Sigmoid colon (tissue), 7 donors: ENCODE measurements around the gene PCK2. TPM values are rescaled to one million over a fixed set of nuclear protein-coding genes. Genes with fewer than 3 reads are reported as not detected.
A peak's percentile ranks its signal among the peaks of the same experiment; 100 is the strongest.

Experiments
- DNase-seq: peaks from one replicate; pipeline ENCODE4 v3.0.0-alpha.2; 2019
- H3K27ac ChIP-seq, 4 donors: fragments of 200-600 bp; sonication (generic); one replicate each; pipeline ENCODE4 v1.5.1; 2016 to 2019; ENCODE audit warnings: mild to moderate bottlenecking in 1 of 4
- H3K27me3 ChIP-seq, 3 donors: fragments of 200-600 bp; sonication (generic); one replicate each; pipeline ENCODE4 v1.5.1; 2019; ENCODE audit warnings: mild to moderate bottlenecking in 1 of 3
- H3K36me3 ChIP-seq, 4 donors: fragments of 200-600 bp; sonication (generic); one replicate each; pipeline ENCODE4 v1.5.1; 2016 to 2019
- H3K4me1 ChIP-seq, 4 donors: fragments of 200-600 bp; sonication (generic); one replicate each; pipeline ENCODE4 v1.5.1; 2017 to 2019
- H3K4me3 ChIP-seq, 4 donors: fragments of 200-600 bp; sonication (generic); one replicate each; pipeline ENCODE4 v1.5.1; 2017 to 2019; ENCODE audit warnings: mild to moderate bottlenecking in 2 of 4, moderate library complexity in 1 of 4
- H3K9me3 ChIP-seq, 4 donors: fragments of 200-600 bp in 3 of 4; sonication (generic) in 3 of 4; one replicate each; pipeline versions ENCODE4 v1.5.1 to v1.6.1; 2013 to 2019
- EP300 ChIP-seq, 4 donors: sonication (generic); formaldehyde crosslinking; IDR thresholded peaks; one replicate each; pipeline ENCODE4 v1.6.1; 2017; ENCODE audit warnings: antibody characterized with exemption in 4 of 4
- POLR2A ChIP-seq, 2 donors: fragments of 450-650 bp; IDR thresholded peaks; one replicate each; pipeline ENCODE4 v1.6.1; 2016; ENCODE audit warnings: antibody characterized with exemption in 2 of 2, mild to moderate bottlenecking in 2 of 2, moderate library complexity in 2 of 2
- POLR2AphosphoS5 ChIP-seq, 4 donors: sonication (generic); formaldehyde crosslinking; IDR thresholded peaks; one replicate each; pipeline ENCODE4 v1.6.1; 2017; ENCODE audit warnings: antibody characterized with exemption in 4 of 4
- WGBS, 2 donors: extraction: QIAGEN DNeasy Blood & Tissue Kit; methylation state at CpG; one replicate each; pipeline ENCODE4 v1.1.7; 2013; 5-methylcytosine and 5-hydroxymethylcytosine counted together
- intact Hi-C: fragments of 100-400 bp; cut with DNase I; formaldehyde crosslinking; loops from one replicate; pipeline ENCODE4 v1.15.1; 2023
- polyA plus RNA-seq, 3 donors: library from polyadenylated mRNA; stranded (reverse); fragments of 200-250 nt; gene quantifications; one replicate each; pipeline ENCODE4 v1.2.3, GENCODE V29; 2013
- total RNA-seq, 4 donors: library from RNA; depleted of rRNA; stranded (reverse); fragments of >200 nt; gene quantifications; one replicate each; pipeline ENCODE4 v1.1.0, GENCODE V29; 2016
- TF ChIP-seq, protein P1 (sequence below), 4 experiments: fragments of 450-650 bp in 3 of 4; fragments of 200-600 bp in 1 of 4; IDR thresholded peaks; one replicate each; pipeline ENCODE4 v1.5.1; 2016 to 2019; ENCODE audit warnings: antibody characterized with exemption in 4 of 4, mild to moderate bottlenecking in 3 of 4, moderate library complexity in 2 of 4
- donor health status: healthy with polysubstance abuse.
- donor health status: Bipolar disorder and iron deficiency.
- donor health status: healthy.

Gene PCK2
- total and polyA plus RNA-seq, 7 donors = 7.1 to 109 (median 12.2) TPM

GRCh38 chr14:24138396-24139271 is 44.5 kb downstream of the PCK2 start:
- intact Hi-C loops = loop anchor here (5.0 kb wide), 1 partner anchor 581 kb away; the partner anchor contains the start of gene THTPA
- peaks cover 14 to 27% (median 17%) of the 10 kb centered on the region in 4 donors for H3K36me3 ChIP-seq
- no peak for DNase-seq
- TF ChIP-seq POLR2AphosphoS5 (IDR thresholded peaks at IDR 0.05) (no peak), POLR2A (IDR thresholded peaks at IDR 0.05) (no peak), EP300 (IDR thresholded peaks at IDR 0.05) (no peak)
- TF ChIP-seq, protein P1, sequence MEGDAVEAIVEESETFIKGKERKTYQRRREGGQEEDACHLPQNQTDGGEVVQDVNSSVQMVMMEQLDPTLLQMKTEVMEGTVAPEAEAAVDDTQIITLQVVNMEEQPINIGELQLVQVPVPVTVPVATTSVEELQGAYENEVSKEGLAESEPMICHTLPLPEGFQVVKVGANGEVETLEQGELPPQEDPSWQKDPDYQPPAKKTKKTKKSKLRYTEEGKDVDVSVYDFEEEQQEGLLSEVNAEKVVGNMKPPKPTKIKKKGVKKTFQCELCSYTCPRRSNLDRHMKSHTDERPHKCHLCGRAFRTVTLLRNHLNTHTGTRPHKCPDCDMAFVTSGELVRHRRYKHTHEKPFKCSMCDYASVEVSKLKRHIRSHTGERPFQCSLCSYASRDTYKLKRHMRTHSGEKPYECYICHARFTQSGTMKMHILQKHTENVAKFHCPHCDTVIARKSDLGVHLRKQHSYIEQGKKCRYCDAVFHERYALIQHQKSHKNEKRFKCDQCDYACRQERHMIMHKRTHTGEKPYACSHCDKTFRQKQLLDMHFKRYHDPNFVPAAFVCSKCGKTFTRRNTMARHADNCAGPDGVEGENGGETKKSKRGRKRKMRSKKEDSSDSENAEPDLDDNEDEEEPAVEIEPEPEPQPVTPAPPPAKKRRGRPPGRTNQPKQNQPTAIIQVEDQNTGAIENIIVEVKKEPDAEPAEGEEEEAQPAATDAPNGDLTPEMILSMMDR (IDR thresholded peaks at IDR 0.05) = no peak
- no peaks in the 10 kb centered on the region for H3K27me3 ChIP-seq
- peak overlapping the region in 2 of 4 donors; percentile 4 to 10 for H3K27ac ChIP-seq
- WGBS, 2 donors = 79 to 86% methylated on average over 13 of the region's 13 CpGs
- no peak overlapping the region for H3K4me3 ChIP-seq
- no peaks in the 10 kb centered on the region for H3K9me3 ChIP-seq
- peaks cover 0 to 50% (median 41%) of the 10 kb centered on the region in 4 donors for H3K4me1 ChIP-seq

- H3K4me3 ChIP-seq = no peak overlapping the region
- DNase-seq = no peak
- TF ChIP-seq POLR2AphosphoS5 (IDR thresholded peaks at IDR 0.05) = no peak
- no peak for TF ChIP-seq EP300 (IDR thresholded peaks at IDR 0.05)
- no peak for TF ChIP-seq POLR2A (IDR thresholded peaks at IDR 0.05)
- TF ChIP-seq, protein P1 (IDR thresholded peaks at IDR 0.05) = no peak
- WGBS, 2 donors = 77 to 87% methylated on average over 9 of the region's 9 CpGs
- no peaks in the 10 kb centered on the region for H3K27me3 ChIP-seq
- H3K9me3 ChIP-seq = no peaks in the 10 kb centered on the region
- H3K27ac ChIP-seq = peak overlapping the region in 2 of 4 donors; percentile 98
- peaks cover 0 to 50% (median 42%) of the 10 kb centered on the region in 4 donors for H3K4me1 ChIP-seq
- peaks cover 14 to 33% (median 17%) of the 10 kb centered on the region in 4 donors for H3K36me3 ChIP-seq
- intact Hi-C loops = loop anchor here (5.0 kb wide), 1 partner anchor 582 kb away; the partner anchor contains the start of gene THTPA
Observed at GRCh38 chr14:24139272-24139934, 45.3 kb downstream of the PCK2 start.

DNA sequence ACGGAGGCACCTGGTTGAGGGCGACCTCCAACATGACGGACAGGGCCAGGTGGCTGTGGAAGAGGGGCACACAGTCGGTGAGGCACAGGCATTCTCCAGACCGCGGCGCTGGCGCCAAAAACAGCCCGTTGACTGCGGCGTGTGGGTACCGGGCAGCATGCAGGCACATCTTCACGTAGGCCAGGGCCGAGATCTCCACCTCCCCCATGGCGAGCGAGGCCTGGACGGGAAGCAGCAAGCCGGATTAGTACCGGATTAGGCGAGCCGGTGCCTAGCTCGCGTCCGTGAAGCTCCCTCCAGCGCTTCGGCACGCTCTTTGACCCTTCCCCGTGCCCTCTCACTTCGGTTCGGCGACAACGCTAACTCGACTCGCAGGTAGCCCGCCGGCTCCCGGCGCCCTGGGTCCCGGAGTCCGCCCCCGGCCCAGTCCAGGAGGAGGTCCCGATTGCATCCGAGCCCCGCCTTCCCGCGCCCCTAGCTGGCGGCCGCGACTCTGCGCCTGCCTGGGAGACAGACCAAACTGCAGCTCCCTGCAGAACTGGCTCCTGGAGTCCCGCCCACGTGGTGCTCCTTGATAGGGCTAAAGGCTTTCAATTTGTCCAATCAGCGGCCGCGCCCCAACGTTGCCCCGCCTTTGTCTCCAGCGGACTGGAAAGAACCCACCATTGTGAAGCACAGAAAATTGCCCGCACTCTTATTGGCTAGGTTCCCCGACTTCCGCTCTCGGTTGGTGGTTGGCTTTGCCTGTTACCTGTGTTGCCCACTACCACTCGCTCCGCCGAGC is 47.2 kb downstream of the PCK2 start, which contains the start of gene EMC9:
Gene EMC9, minus strand, starts transcription at position 495 of the 784 bp plus-strand sequence. Its CDS starts 287 bp downstream, at position 208.
- Histone ChIP-seq H3K27me3 (no peaks in the 10 kb centered on the region), H3K27ac (peak within 1 kb of the TSS; percentile 92 to 98 (median 96)), H3K4me3 (peak within 1 kb of the TSS; percentile 73 to 91 (median 81)), H3K4me1 (peaks cover 0 to 61% (median 51%) of the 10 kb centered on the region in 4 donors), H3K36me3 (peaks cover 14 to 33% (median 17%) of the 10 kb centered on the region in 4 donors), H3K9me3 (no peaks in the 10 kb centered on the region)
- intact Hi-C loops = loop anchor here (5.0 to 10.0 kb wide), 3 partner anchors 226 to 836 kb away; partner anchors contain the start of genes BCL2L2, NFATC4 and PPP1R3E
- DNase-seq = peak; percentile 100
- 0 to 1% methylated on average over 65 of the region's 65 CpGs for WGBS, 2 donors
- TF ChIP-seq EP300 (IDR thresholded peaks at IDR 0.05) (no peak), POLR2A (IDR thresholded peaks at IDR 0.05) (peak; percentile 83 to 88), POLR2AphosphoS5 (IDR thresholded peaks at IDR 0.05) (peak; percentile 83 to 96 (median 93))
- TF ChIP-seq, protein P1 (IDR thresholded peaks at IDR 0.05) = peak; percentile 36 to 75 (median 64)

- intact Hi-C loops = loop anchor here (5.0 to 10.0 kb wide), 3 partner anchors 224 to 839 kb away; partner anchors contain the start of genes BCL2L2, NFATC4 and PPP1R3E
- TF ChIP-seq POLR2AphosphoS5 (IDR thresholded peaks at IDR 0.05) = no peak
- no peak for TF ChIP-seq POLR2A (IDR thresholded peaks at IDR 0.05)
- TF ChIP-seq EP300 (IDR thresholded peaks at IDR 0.05) = no peak
- TF ChIP-seq, protein P1 (IDR thresholded peaks at IDR 0.05) = no peak
- Histone ChIP-seq H3K27me3 (no peaks in the 10 kb centered on the region), H3K36me3 (peaks cover 7 to 23% (median 8%) of the 10 kb centered on the region in 4 donors), H3K4me1 (peaks cover 0 to 53% (median 43%) of the 10 kb centered on the region in 4 donors), H3K9me3 (no peaks in the 10 kb centered on the region), H3K27ac (no peak overlapping the region), H3K4me3 (no peak overlapping the region)
- DNase-seq = no peak
- WGBS, 2 donors = 89 to 95% methylated on average over 2 of the region's 2 CpGs
Observed at GRCh38 chr14:24143511-24143910, 49.4 kb downstream of the PCK2 start.
